ENCODE measurements around the gene SNX32.

- TF ChIP-seq FOXM1 (IDR thresholded peaks at IDR 0.05; ENCODE audit: low read depth) (no peak), FOXM1 (CRISPR knock-in tag; IDR thresholded peaks at IDR 0.05; ENCODE audit: low read depth) (no peak), CTCF (IDR thresholded peaks at IDR 0.05 in 2 of 3, conservative IDR thresholded peaks at IDR 0.05 in 1 of 3; ENCODE audit: insufficient read depth in 2 of 3, low read depth in 1 of 3, low read length in 3 of 3) (no peak), CEBPZ (IDR thresholded peaks at IDR 0.05; ENCODE audit: borderline replicate concordance, low read depth, low read length) (no peak), BRCA1 (IDR thresholded peaks at IDR 0.05) (no peak), BRCA1 (CRISPR knock-in tag; IDR thresholded peaks at IDR 0.05) (no peak), ARID4B (CRISPR knock-in tag; IDR thresholded peaks at IDR 0.05) (no peak)
Observed at GRCh38 chr11:65791719-65792213, 42.0 kb upstream of the SNX32 start.
